GM18868 (cell line): Measurements from ENCODE around the gene HP1BP3.
A peak's percentile ranks its signal among the peaks of the same experiment; 100 is the strongest.
"Not testable (repeated sequence)": the region's sequence is repeated elsewhere in the genome, so short reads cannot be mapped to it uniquely, and the experiment has no call there.

ENCODE experiments used
- ATAC-seq: cut with Tn5 transposase; IDR thresholded peaks from one replicate; pipeline ENCODE4 v1.9.1; 2021; ENCODE audit warnings: mild to moderate bottlenecking, moderate library complexity; ENCODE audit not compliant: unreplicated experiment

Gene HP1BP3

GRCh38 chr1:20787029-20787839 is at the start of gene HP1BP3:
HP1BP3 (minus strand) TSS chr1:20787307; CDS start chr1:20780440, 6,867 bp downstream.
- ATAC-seq, result peak; percentile 50

GRCh38 chr1:20836230-20836629 is 49.1 kb upstream of the HP1BP3 start:
- no peak for ATAC-seq

- no peak for ATAC-seq
These were observed 47.7 kb upstream of the HP1BP3 start for GRCh38 chr1:20834780-20835179.

- no peak for ATAC-seq
These were observed 47.1 kb upstream of the HP1BP3 start for GRCh38 chr1:20834192-20834591.

GRCh38 chr1:20830378-20830777 is 43.3 kb upstream of the HP1BP3 start:
- ATAC-seq, result no peak

GRCh38 chr1:20829946-20830345 is 42.8 kb upstream of the HP1BP3 start:
- no peak for ATAC-seq

- ATAC-seq, result no peak
These were observed 42.4 kb upstream of the HP1BP3 start for GRCh38 chr1:20829531-20829930.

GRCh38 chr1:20823845-20824244 is 36.7 kb upstream of the HP1BP3 start:
- ATAC-seq, result no peak

- no peak for ATAC-seq
These were observed 34.4 kb upstream of the HP1BP3 start for GRCh38 chr1:20821466-20821865.

- ATAC-seq, result no peak
These were observed 32.7 kb upstream of the HP1BP3 start for GRCh38 chr1:20819818-20820217.

- no peak for ATAC-seq
These were observed 27.4 kb upstream of the HP1BP3 start for GRCh38 chr1:20814534-20814871.

GRCh38 chr1:20811916-20812315 is 24.8 kb upstream of the HP1BP3 start:
- ATAC-seq, result no peak

GRCh38 chr1:20793236-20793635 is 6.1 kb upstream of the HP1BP3 start:
- no peak for ATAC-seq

GRCh38 chr1:20792196-20792595 is 5.1 kb upstream of the HP1BP3 start:
- ATAC-seq, result no peak

- ATAC-seq, result no peak
These were observed 3.7 kb upstream of the HP1BP3 start for GRCh38 chr1:20790785-20791184.

- not testable (repeated sequence) for ATAC-seq
These were observed 2.5 kb upstream of the HP1BP3 start for GRCh38 chr1:20789598-20789997.

- ATAC-seq, result no peak
These were observed 1.0 kb upstream of the HP1BP3 start for GRCh38 chr1:20787840-20788795.

GRCh38 chr1:20786253-20787028 is 666 bp downstream of the HP1BP3 start:
- peak; percentile 78 for ATAC-seq

- ATAC-seq, result no peak
These were observed 1.2 kb downstream of the HP1BP3 start for GRCh38 chr1:20785907-20786252.

- ATAC-seq, result no peak
These were observed 11.4 kb downstream of the HP1BP3 start for GRCh38 chr1:20775700-20776099.

GRCh38 chr1:20771780-20772179 is 15.3 kb downstream of the HP1BP3 start:
- no peak for ATAC-seq
